ENCODE data around the gene ASAH2. TPM values are rescaled to one million over a fixed set of nuclear protein-coding genes. Genes with fewer than 3 reads are reported as not detected.

The ASAH2 gene
- total RNA-seq, result 1.1 and 4.3 TPM in 2 replicates
- long read RNA-seq, result 0 reads

- Mint-ChIP-seq H3K9me3 (ENCODE audit: unreplicated experiment) (no peaks in the 10 kb centered on the region), H3K4me3 (ENCODE audit: unreplicated experiment) (no peak within 1 kb of the TSS), H3K4me1 (ENCODE audit: unreplicated experiment) (no peaks in the 10 kb centered on the region), H3K27me3 (ENCODE audit: unreplicated experiment) (peaks cover 56% of the 10 kb centered on the region), H3K36me3 (ENCODE audit: unreplicated experiment) (no peaks in the 10 kb centered on the region), H3K27ac (ENCODE audit: unreplicated experiment) (no peak within 1 kb of the TSS)
- DNase-seq (ENCODE audit: extremely low spot score, unreplicated experiment), result no peak
- TF ChIP-seq CTCF (IDR thresholded peaks at IDR 0.05), result no peak
These were observed at the start of gene ASAH2 for GRCh38 chr10:50251394-50251793. ASAH2 (minus strand) TSS chr10:50251516; CDS start chr10:50248610, 2,906 bp downstream.

- Mint-ChIP-seq H3K27me3 (ENCODE audit: unreplicated experiment) (no peaks in the 10 kb centered on the region), H3K9me3 (ENCODE audit: unreplicated experiment) (peaks cover 27% of the 10 kb centered on the region), H3K27ac (ENCODE audit: unreplicated experiment) (no peak overlapping the region), H3K36me3 (ENCODE audit: unreplicated experiment) (peaks cover 5% of the 10 kb centered on the region), H3K4me3 (ENCODE audit: unreplicated experiment) (no peak overlapping the region), H3K4me1 (ENCODE audit: unreplicated experiment) (no peaks in the 10 kb centered on the region)
- TF ChIP-seq CTCF (IDR thresholded peaks at IDR 0.05), result no peak
- no peak for DNase-seq (ENCODE audit: extremely low spot score, unreplicated experiment)
These were observed 48.8 kb upstream of the ASAH2 start for GRCh38 chr10:50299948-50300669.

- Mint-ChIP-seq H3K4me1 (ENCODE audit: unreplicated experiment) (peaks cover 2% of the 10 kb centered on the region), H3K27ac (ENCODE audit: unreplicated experiment) (no peak overlapping the region), H3K4me3 (ENCODE audit: unreplicated experiment) (no peak overlapping the region), H3K36me3 (ENCODE audit: unreplicated experiment) (peaks cover 1% of the 10 kb centered on the region), H3K9me3 (ENCODE audit: unreplicated experiment) (peaks cover 13% of the 10 kb centered on the region), H3K27me3 (ENCODE audit: unreplicated experiment) (no peaks in the 10 kb centered on the region)
- TF ChIP-seq CTCF (IDR thresholded peaks at IDR 0.05), result no peak
- no peak for DNase-seq (ENCODE audit: extremely low spot score, unreplicated experiment)
These were observed 44.1 kb upstream of the ASAH2 start for GRCh38 chr10:50295367-50295766.

GRCh38 chr10:50294582-50294981 is 43.3 kb upstream of the ASAH2 start:
- Mint-ChIP-seq H3K4me3 (ENCODE audit: unreplicated experiment) (no peak overlapping the region), H3K27ac (ENCODE audit: unreplicated experiment) (no peak overlapping the region), H3K36me3 (ENCODE audit: unreplicated experiment) (peaks cover 1% of the 10 kb centered on the region), H3K27me3 (ENCODE audit: unreplicated experiment) (peaks cover 2% of the 10 kb centered on the region), H3K9me3 (ENCODE audit: unreplicated experiment) (peaks cover 9% of the 10 kb centered on the region), H3K4me1 (ENCODE audit: unreplicated experiment) (peaks cover 2% of the 10 kb centered on the region)
- DNase-seq (ENCODE audit: extremely low spot score, unreplicated experiment), result no peak
- TF ChIP-seq CTCF (IDR thresholded peaks at IDR 0.05), result no peak

- TF ChIP-seq CTCF (IDR thresholded peaks at IDR 0.05), result no peak
- Mint-ChIP-seq H3K9me3 (ENCODE audit: unreplicated experiment) (peaks cover under 1% of the 10 kb centered on the region), H3K27ac (ENCODE audit: unreplicated experiment) (no peak overlapping the region), H3K4me1 (ENCODE audit: unreplicated experiment) (peaks cover 2% of the 10 kb centered on the region), H3K4me3 (ENCODE audit: unreplicated experiment) (no peak overlapping the region), H3K36me3 (ENCODE audit: unreplicated experiment) (no peaks in the 10 kb centered on the region), H3K27me3 (ENCODE audit: unreplicated experiment) (peaks cover 2% of the 10 kb centered on the region)
- DNase-seq (ENCODE audit: extremely low spot score, unreplicated experiment), result no peak
These were observed 42.4 kb upstream of the ASAH2 start for GRCh38 chr10:50293513-50294313.

Measured in osteocyte (in vitro differentiated cells).